HT-29 (cell line): ENCODE results near the gene SPG21. TPM values are rescaled to one million over a fixed set of nuclear protein-coding genes. Genes with fewer than 3 reads are reported as not detected.
A peak's percentile ranks its signal among the peaks of the same experiment; 100 is the strongest.
"Not testable (repeated sequence)": the region's sequence is repeated elsewhere in the genome, so short reads cannot be mapped to it uniquely, and the experiment has no call there.

Experiments
- DNase-seq: peaks from one replicate; pipeline ENCODE4 v3.0.0-alpha.2; 2015; ENCODE audit warnings: low spot score
- total RNA-seq: library from RNA; depleted of rRNA; stranded (reverse); fragments of >200 nt; shearing (Covaris generic); gene quantifications from 2 replicates; pipeline ENCODE4 v1.2.3, GENCODE V29; 2014; rRNA removed

Gene SPG21, protein sequence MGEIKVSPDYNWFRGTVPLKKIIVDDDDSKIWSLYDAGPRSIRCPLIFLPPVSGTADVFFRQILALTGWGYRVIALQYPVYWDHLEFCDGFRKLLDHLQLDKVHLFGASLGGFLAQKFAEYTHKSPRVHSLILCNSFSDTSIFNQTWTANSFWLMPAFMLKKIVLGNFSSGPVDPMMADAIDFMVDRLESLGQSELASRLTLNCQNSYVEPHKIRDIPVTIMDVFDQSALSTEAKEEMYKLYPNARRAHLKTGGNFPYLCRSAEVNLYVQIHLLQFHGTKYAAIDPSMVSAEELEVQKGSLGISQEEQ
- 91.2 and 101 TPM in 2 replicates for total RNA-seq

DNA sequence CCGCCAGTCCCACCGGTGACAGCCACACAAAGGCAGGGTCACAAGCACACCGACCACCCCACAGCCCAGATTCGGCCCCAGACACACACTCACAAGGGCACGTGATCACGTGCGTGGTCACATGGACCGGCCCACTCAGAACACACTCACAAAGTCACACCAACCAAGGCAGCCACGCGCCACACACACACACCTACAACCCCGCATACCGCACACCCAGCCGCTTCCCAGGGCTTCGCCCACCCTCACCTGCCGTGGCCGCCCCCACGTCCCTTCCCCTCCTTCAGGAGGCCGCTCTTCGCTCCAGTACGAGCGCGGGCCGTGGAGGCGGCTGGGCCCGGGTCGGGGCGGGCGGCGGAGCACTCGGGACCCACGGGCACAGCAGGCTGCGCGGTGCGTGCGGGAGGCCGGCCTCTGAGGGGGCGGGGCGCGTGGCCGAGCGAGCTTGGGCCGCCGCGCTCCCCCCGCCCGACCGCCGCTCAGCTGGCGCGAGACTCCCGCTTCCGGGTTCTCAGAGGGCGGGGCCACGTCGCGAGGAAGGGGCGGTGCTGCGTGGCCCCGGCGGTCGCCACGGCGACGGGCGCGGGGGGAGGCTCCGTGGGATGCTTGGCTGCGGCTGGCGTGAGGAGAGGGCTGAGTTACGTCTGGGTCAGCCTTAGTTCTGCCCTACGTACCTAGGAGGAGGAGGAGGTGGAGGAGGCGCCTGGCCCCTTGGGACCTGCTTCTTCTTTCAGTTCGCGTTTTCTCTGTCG is at the start of gene SPG21:
TSS of gene SPG21 (minus strand) at position 499 of the 752 bp plus-strand sequence. CDS start 6,345 bp downstream, outside the sequence.
- peak; percentile 95 for DNase-seq

DNA sequence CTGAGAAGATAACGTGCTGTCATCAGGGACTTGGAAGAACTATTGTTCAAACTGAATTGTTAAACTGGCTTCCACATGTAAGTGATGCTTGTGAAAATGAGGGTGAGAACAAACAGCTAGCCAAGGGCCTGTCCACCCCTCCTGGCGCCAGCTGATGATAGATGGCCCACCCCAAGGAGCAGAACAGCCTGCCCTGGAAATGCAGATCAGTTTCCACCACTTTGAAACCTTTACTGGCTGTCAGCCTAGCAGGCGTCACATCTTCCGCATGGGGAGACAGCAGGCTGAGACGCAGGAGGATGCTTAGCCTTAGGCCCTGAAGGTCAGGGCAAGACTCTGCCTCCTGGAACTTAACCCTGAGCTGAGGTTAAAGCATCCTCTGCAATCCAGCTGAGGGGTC is 49.1 kb upstream of the SPG21 start:
- DNase-seq = no peak

DNA sequence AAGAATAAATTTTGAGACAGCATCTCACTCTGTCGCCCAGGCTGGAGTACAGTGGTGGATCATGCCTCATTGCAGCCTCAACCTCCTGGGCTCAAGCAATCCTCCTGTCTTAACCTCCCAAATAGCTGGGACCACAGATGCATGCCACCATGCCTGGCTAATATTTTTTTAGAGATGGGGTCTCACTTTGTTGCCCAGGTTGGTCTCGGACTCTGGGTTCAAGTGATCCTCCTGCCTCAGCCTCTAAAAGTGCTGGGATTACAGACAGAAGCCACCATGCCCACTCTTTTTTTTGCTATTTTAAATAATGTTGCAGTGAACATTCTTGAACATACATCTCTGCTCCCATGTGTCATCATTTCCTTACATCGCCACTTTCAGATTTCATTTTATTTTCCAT is 48.7 kb upstream of the SPG21 start:
- DNase-seq = no peak

- DNase-seq = no peak
These were observed 47.6 kb upstream of the SPG21 start for GRCh38 chr15:65037309-65037708.

DNA sequence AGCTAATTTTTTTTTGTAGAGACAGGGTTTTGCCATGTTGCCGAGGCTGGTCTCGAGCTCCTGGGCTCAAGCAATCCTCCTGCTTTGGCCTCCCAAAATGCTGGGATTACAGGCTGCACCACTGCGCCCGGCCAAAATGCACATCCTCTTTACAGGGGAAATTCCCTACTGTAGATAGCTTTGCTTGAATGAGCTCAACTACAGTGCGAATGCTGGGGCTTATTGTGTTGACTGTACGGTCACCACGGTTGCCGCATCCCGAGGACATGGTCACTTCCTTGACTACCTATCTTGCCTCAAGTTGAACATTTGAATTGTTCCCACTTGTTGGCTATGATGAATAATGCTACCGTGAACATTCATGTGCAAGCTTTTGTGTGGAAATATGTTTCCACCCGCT is 45.0 kb upstream of the SPG21 start:
- DNase-seq = no peak

DNA sequence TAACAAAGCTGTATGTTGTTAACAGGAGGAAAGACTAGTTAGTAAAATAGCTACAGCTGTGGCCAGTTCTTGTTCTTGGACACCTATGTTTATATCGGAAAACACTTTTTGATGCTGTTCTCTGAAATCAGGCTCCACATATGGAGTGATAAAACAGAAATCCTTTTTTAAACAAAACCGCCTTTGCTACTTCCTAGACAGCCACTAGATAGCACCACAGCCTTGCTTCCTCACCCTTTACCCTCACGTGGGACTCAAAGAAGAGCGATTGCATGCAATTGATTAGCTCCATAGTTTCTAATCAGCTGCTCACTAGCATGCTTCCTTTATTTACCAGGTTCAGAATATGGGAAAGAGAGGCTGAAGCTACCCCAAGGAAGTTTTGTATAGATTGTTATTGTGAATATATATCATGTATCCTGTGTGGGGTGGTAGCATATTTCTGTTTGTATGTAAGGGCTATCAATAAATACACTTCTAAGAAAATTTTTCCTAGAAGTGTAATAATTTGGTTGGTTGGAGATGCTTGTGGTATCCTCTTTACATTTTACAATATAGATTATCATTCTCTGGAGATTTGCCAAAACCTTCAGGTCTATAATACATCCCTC is 44.0 kb upstream of the SPG21 start:
- peak; percentile 64 for DNase-seq

GRCh38 chr15:65032801-65033537 is 43.3 kb upstream of the SPG21 start:
- peak; percentile 99 for DNase-seq

GRCh38 chr15:65029736-65030208 is 40.1 kb upstream of the SPG21 start:
- DNase-seq = no peak

DNA sequence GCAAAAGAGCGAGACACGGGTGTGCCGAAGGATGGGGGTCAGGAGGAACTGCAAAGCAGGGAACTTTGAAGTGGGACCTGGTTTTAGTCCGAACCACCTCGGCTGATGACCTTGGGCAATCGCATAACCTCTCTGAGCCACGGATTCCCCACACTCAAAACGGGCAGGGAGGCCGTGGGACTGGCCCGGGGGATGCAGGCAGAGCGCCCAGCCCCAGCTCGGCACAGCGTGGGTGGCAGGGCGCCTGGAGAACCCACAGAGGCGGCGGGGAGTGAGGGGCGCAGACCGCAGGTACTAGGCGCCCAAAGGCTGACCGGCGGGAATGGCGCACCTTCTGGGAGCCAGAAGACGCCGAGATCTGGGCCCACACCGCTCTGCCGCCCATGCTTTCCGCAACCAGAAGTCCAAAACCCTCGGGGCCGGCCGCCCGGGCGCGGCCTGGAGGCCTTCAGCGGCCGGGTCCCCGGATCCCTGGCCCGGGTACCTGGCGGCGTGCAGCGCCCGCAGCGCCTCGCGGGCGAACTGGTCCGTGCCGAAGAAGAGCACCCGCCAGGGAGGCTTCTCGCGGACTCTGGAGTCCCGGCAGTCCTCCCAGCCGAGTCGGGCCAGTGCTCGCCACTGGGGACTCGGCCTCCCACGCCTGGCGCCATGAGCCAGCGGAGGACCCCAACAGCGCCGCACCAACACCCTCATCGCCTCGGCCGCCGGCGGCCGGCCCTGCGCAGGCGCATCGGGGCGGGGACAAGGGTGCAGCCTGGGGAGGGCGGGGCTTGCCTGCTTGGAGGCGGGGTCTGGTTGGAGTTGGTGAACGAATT is 39.4 kb upstream of the SPG21 start, which contains the start of gene MTFMT:
TSS of gene MTFMT (minus strand) at position 719 of the 815 bp plus-strand sequence. CDS start at position 693, 26 bp downstream.
- DNase-seq = peak; percentile 93

DNA sequence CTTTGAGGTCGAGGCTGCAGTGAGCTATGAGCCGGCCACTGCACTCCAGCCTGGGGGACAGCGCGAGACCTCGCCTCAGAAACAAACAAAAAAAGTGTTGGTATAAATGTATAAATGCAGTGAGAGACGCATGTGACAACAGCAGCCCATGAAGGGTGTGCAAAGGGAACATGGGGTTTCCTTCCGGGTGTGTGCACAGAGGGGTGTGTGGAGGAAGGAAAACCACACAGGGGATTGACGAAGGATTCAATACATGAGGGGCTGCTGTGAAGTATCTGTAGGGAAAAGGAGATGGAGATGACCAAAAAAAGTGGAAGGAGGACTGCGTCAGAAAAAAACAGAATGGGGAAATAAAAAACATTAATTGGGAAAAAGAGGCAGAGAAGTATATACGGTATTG is 38.6 kb upstream of the SPG21 start:
- DNase-seq = peak; percentile 20

DNA sequence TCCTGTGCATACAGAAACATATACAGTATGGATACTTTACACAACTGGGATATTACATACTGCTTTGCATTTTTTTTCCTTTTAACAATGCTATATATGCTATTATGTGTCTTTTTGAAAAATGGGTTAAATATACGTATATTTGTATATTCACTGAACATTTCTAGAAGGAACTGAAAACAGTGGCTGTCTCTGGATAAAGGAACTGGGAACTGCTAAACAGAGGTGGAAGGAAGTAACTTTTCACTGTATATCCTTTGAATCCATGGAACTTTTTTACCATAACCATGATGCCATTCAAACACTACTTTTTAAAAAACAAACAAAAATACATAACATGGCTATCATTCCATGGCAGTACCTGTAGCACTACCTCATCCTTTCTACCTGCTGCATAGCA is 37.9 kb upstream of the SPG21 start:
- DNase-seq = no peak

GRCh38 chr15:65026756-65027155 is 37.0 kb upstream of the SPG21 start:
- DNase-seq = no peak

DNA sequence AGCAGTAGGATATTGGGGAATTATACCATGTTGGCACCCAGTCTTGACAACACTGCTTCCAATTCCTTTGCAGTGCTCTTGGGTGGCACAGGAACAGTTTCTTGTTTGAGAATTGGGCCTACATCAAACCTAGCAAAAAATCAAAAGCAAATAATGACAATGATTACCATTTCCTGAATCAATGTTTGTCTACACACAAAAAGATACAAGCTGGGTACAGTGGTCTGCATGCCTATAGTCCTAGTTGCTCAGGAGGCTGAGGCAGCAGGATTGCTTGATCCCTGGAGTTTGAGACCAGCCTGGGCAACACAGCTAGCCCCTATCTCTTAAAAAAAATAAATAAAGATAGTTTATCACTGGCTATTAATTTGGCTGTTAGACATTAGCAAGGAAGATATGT is 31.8 kb upstream of the SPG21 start:
- no peak for DNase-seq

DNA sequence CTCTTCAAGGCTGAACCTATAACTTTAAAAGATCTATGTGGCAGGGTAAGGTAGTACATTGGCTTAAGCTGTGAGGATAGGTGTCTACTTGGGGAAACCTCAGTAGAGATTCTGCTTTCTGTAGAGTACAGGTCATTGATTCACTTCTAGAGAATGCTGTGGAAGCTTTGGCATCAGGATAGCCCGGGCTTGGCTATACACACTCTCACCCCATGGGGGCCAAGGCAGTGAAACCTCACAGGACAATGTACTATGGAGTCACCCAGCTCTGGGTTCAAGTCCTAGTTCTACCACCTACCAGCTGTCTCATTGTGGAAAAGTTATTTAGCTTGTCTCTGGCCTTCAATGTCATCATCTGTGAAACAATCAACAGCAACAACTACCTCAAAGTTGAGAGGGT is 30.7 kb upstream of the SPG21 start:
- DNase-seq = no peak

- not testable (repeated sequence) for DNase-seq
These were observed 21.5 kb upstream of the SPG21 start for GRCh38 chr15:65011198-65011597.

GRCh38 chr15:65008983-65009382 is 19.3 kb upstream of the SPG21 start:
- peak; percentile 47 for DNase-seq

DNA sequence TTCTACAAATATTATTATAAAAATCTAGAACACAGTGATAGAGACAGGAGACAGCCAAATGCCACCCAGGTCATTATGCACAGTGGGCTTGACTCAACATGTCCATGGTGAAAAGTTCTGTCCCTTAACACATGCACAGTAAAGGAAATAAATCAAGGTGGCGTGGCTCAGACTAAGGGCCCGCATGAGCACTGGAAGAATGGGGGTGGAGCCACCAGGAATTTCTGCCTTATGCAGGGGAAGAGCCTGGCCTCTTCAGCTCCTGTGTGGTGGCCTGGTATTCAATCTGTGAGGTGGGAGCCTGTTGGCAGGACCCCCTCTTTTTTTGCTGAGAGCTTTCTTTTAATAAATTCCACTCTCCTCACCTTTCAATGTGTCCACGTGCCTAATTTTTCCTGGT is 17.2 kb upstream of the SPG21 start:
- no peak for DNase-seq

GRCh38 chr15:65004993-65005392 is 15.3 kb upstream of the SPG21 start:
- no peak for DNase-seq

DNA sequence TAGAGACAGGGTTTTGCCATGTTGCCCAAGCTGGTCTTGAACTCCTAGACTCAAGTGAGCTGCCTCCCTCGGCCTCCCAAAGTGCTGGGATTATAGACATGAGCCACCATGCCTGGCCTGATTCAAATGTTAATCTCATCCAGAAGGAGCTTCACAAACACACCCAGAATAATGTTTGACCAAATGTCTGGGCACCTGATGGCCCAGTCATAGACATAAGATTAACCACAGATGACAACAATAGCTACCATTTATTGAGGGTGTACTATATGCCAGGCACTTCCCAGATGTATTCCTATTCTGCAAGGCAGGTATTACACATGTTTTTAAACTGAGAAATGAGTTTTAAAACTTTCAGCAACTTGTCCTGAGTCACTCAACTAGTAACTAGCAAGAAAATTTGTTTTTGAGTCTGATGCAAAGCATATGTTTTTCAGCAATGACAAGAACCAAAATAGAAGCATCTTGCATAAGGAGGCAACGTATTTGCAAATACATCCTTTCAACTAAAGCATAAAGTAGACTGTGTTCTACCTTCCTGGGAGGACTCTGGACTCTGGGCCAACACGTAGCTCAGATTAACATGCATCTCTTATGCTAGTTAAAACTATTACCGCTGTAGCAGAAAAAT is 8.1 kb upstream of the SPG21 start:
- no peak for DNase-seq

- DNase-seq = no peak
These were observed 7.4 kb upstream of the SPG21 start for GRCh38 chr15:64997066-64997465.
